OCI-LY3 (cell line): ENCODE data around the gene IGFBP6.

Experiments
- H2AFZ ChIP-seq: fragments of 200-600, 300-600 bp; shearing (Covaris generic); 2 replicates; pipeline ENCODE4 v1.6.0; 2014; ENCODE audit warnings: antibody characterized with exemption, low read depth, low read length
- H3K27ac ChIP-seq: fragments of 200-600, 300-600 bp; sonication (generic); 2 replicates; pipeline ENCODE4 v1.5.1; 2014; ENCODE audit warnings: mild to moderate bottlenecking, low read length, moderate library complexity, mixed read lengths
- H3K27me3 ChIP-seq: fragments of 200-600, 300-600 bp; sonication (generic); 2 replicates; pipeline ENCODE4 v1.6.1; 2014; ENCODE audit warnings: low read depth, low read length, mixed read lengths
- H3K36me3 ChIP-seq: fragments of 200-600, 300-600 bp; sonication (generic); replicated peaks from 2 replicates; pipeline ENCODE3; 2014; ENCODE audit warnings: low read depth, low read length, mixed read lengths
- H3K4me1 ChIP-seq: fragments of 300-600, 200-600 bp; sonication (generic); 2 replicates; pipeline ENCODE4 v1.6.1; 2014; ENCODE audit warnings: low read length, mixed read lengths
- H3K4me2 ChIP-seq: fragments of 200-600, 300-600 bp; sonication (generic); 2 replicates; pipeline ENCODE4 v1.6.1; 2014; ENCODE audit warnings: low read length, mixed read lengths
- H3K4me3 ChIP-seq: fragments of 300-600, 200-600 bp; sonication (generic); 2 replicates; pipeline ENCODE4 v1.5.1; 2014; ENCODE audit warnings: antibody characterized with exemption, mild to moderate bottlenecking, low read length, moderate library complexity
- H3K79me2 ChIP-seq: fragments of 300-600, 200-600 bp; shearing (Covaris generic); 2 replicates; pipeline ENCODE4 v1.6.1; 2014; ENCODE audit warnings: mild to moderate bottlenecking, low read length, mixed read lengths
- H3K9ac ChIP-seq: fragments of 300-600, 200-600 bp; shearing (Covaris generic); 2 replicates; pipeline ENCODE4 v1.6.0; 2014; ENCODE audit warnings: mild to moderate bottlenecking, low read length, moderate library complexity
- H3K9me3 ChIP-seq: fragments of 200-600, 300-600 bp; shearing (Covaris generic); 2 replicates; pipeline ENCODE4 v1.6.1; 2014; ENCODE audit warnings: low read length, mixed read lengths; ENCODE audit not compliant: insufficient read depth
- H4K20me1 ChIP-seq: fragments of 200-600, 300-600 bp; sonication (generic); 2 replicates; pipeline ENCODE4 v1.6.1; 2016; ENCODE audit warnings: low read length, mixed read lengths; ENCODE audit not compliant: insufficient read depth
- CTCF ChIP-seq: fragments of 200-600, 300-600 bp; sonication (generic); IDR thresholded peaks from 2 replicates; pipeline ENCODE4 v1.5.1; 2014; ENCODE audit warnings: antibody characterized with exemption, low read length, low read depth
- EZH2phosphoT487 ChIP-seq: fragments of 200-600 bp; shearing (Covaris generic); IDR thresholded peaks from 2 replicates; pipeline ENCODE4 v1.6.1; 2018; ENCODE audit warnings: antibody characterized with exemption, mixed run types, low read depth

IGFBP6 gene

GRCh38 chr12:53151039-53151438 lies 53.6 kb downstream of the IGFBP6 start:
- Histone ChIP-seq H2AFZ (no peak overlapping the region), H3K9me3 (no peaks in the 10 kb centered on the region; the same call in 1 of the 2 replicates), H3K4me2 (no peak overlapping the region), H3K4me1 (no peaks in the 10 kb centered on the region), H3K4me3 (no peak overlapping the region), H3K27ac (no peak overlapping the region), H3K27me3 (no peaks in the 10 kb centered on the region), H3K79me2 (no peaks in the 10 kb centered on the region), H4K20me1 (no peaks in the 10 kb centered on the region), H3K36me3 (no peaks in the 10 kb centered on the region), H3K9ac (no peak overlapping the region)
- TF ChIP-seq CTCF (no peak), EZH2phosphoT487 (no peak)
